ENCODE results near the gene SPNS1. TPM values are rescaled to one million over a fixed set of nuclear protein-coding genes. Genes with fewer than 3 reads are reported as not detected.

The SPNS1 gene
- total and polyA plus RNA-seq, 3 experiments from 2014 or later, result 33.2 to 40.9 (median 36.5) TPM

GRCh38 chr16:28984091-28984490 lies 9.5 kb downstream of the SPNS1 start:
- H3K4me3 ChIP-seq (ENCODE audit: low read length), result peak overlapping the region; percentile 75
- H3K36me3 Mint-ChIP-seq, result peaks cover 16 to 78% (median 19%) of the 10 kb centered on the region in 3 donors
- CTCF ChIA-PET, result interaction anchor here (6.3 kb wide), 1 partner anchor 10 kb away, joined by 41 read pairs; the partner anchor contains the start of gene SPNS1
- peaks cover 32 to 57% (median 37%) of the 10 kb centered on the region in 3 donors for H3K4me1 Mint-ChIP-seq
- peak overlapping the region; percentile 54 for H3K27ac ChIP-seq (ENCODE audit: low read depth, low read length)
- H3K9me3 ChIP-seq (ENCODE audit: low read length), result peaks cover 7% of the 10 kb centered on the region
- peaks cover 30% of the 10 kb centered on the region for H3K36me3 ChIP-seq (ENCODE audit: insufficient read depth, low read length)
- H3K27ac Mint-ChIP-seq, result peak overlapping the region; percentile 77 to 98 (median 93)
- POLR2A ChIA-PET, result interaction anchor here (0.7 to 4.1 kb wide), 4 partner anchors 10 to 161 kb away, joined by 3 to 20 read pairs (median 4); partner anchors contain the start of genes ATXN2L and SPNS1
- H3K9me3 Mint-ChIP-seq, result peaks cover 0 to 7% (median 1%) of the 10 kb centered on the region in 5 donors
- H3K4me1 ChIP-seq (ENCODE audit: insufficient read depth, low read length), result peaks cover 36% of the 10 kb centered on the region
- H3K27me3 ChIP-seq (ENCODE audit: insufficient read depth, low read length, poor library complexity, severe bottlenecking), result no peaks in the 10 kb centered on the region
- H3K4me3 Mint-ChIP-seq, result peak overlapping the region; percentile 65 to 99 (median 97)
- H3K27me3 Mint-ChIP-seq, result no peaks in the 10 kb centered on the region
- no peak for DNase-seq

- peak within 1 kb of the TSS; percentile 91 to 99 (median 96) for H3K27ac Mint-ChIP-seq
- Histone ChIP-seq H3K4me1 (ENCODE audit: insufficient read depth, low read length) (peaks cover 42% of the 10 kb centered on the region), H3K27me3 (ENCODE audit: insufficient read depth, low read length, poor library complexity, severe bottlenecking) (no peaks in the 10 kb centered on the region), H3K9me3 (ENCODE audit: low read length) (peaks cover 7% of the 10 kb centered on the region), H3K36me3 (ENCODE audit: insufficient read depth, low read length) (peaks cover 34% of the 10 kb centered on the region), H3K27ac (ENCODE audit: low read depth, low read length) (peak within 1 kb of the TSS; percentile 72), H3K4me3 (ENCODE audit: low read length) (peak within 1 kb of the TSS; percentile 88)
- H3K27me3 Mint-ChIP-seq, result no peaks in the 10 kb centered on the region
- peak within 1 kb of the TSS; percentile 94 to 99 (median 99) for H3K4me3 Mint-ChIP-seq
- ChIA-PET POLR2A (interaction anchor here (0.5 to 4.1 kb wide), 6 partner anchors 10 to 162 kb away, joined by 3 to 20 read pairs (median 4); partner anchors contain the start of genes ATXN2L, SH2B1 and SPNS1), CTCF (interaction anchor here (1.6 to 6.3 kb wide), 3 partner anchors 10 to 23 kb away, joined by 3 to 41 read pairs (median 5); partner anchors contain the start of gene SPNS1)
- peaks cover 0 to 7% (median 1%) of the 10 kb centered on the region in 5 donors for H3K9me3 Mint-ChIP-seq
- peaks cover 35 to 62% (median 43%) of the 10 kb centered on the region in 3 donors for H3K4me1 Mint-ChIP-seq
- peak; percentile 69 to 87 (median 78) for DNase-seq
- H3K36me3 Mint-ChIP-seq, result peaks cover 16 to 81% (median 19%) of the 10 kb centered on the region in 3 donors
Observed at GRCh38 chr16:28984619-28985135, 10.1 kb downstream of the SPNS1 start, which contains the start of gene LAT. LAT (plus strand) TSS chr16:28985052; CDS start chr16:28985418, 366 bp downstream.

- Mint-ChIP-seq H3K36me3 (peaks cover 16 to 86% (median 24%) of the 10 kb centered on the region in 3 donors), H3K27ac (peak overlapping the region; percentile 91 to 99 (median 96)), H3K4me3 (peak overlapping the region; percentile 94 to 99 (median 99)), H3K27me3 (no peaks in the 10 kb centered on the region), H3K4me1 (peaks cover 40 to 70% (median 50%) of the 10 kb centered on the region in 3 donors), H3K9me3 (peaks cover 0 to 7% (median 1%) of the 10 kb centered on the region in 5 donors)
- peaks cover 34% of the 10 kb centered on the region for H3K36me3 ChIP-seq (ENCODE audit: insufficient read depth, low read length)
- peak overlapping the region; percentile 88 for H3K4me3 ChIP-seq (ENCODE audit: low read length)
- peaks cover 50% of the 10 kb centered on the region for H3K4me1 ChIP-seq (ENCODE audit: insufficient read depth, low read length)
- no peak for DNase-seq
- ChIA-PET CTCF (interaction anchor here (1.6 to 6.3 kb wide), 4 partner anchors 8 to 22 kb away, joined by 3 to 41 read pairs (median 15); partner anchors contain the start of gene SPNS1), POLR2A (interaction anchor here (0.5 to 4.1 kb wide), 5 partner anchors 9 to 122 kb away, joined by 3 to 20 read pairs (median 5); partner anchors contain the start of genes SH2B1 and SPNS1)
- H3K9me3 ChIP-seq (ENCODE audit: low read length), result peaks cover 7% of the 10 kb centered on the region
- H3K27me3 ChIP-seq (ENCODE audit: insufficient read depth, low read length, poor library complexity, severe bottlenecking), result no peaks in the 10 kb centered on the region
- peak overlapping the region; percentile 72 for H3K27ac ChIP-seq (ENCODE audit: low read depth, low read length)
Observed at GRCh38 chr16:28985211-28986041, 10.8 kb downstream of the SPNS1 start.

- Mint-ChIP-seq H3K36me3 (peaks cover 16 to 86% (median 26%) of the 10 kb centered on the region in 3 donors), H3K27me3 (no peaks in the 10 kb centered on the region), H3K4me3 (peak overlapping the region; percentile 94 to 99 (median 99)), H3K4me1 (peaks cover 46 to 76% (median 56%) of the 10 kb centered on the region in 3 donors), H3K9me3 (peaks cover 0 to 7% (median 1%) of the 10 kb centered on the region in 5 donors), H3K27ac (peak overlapping the region; percentile 91 to 99 (median 96))
- H3K4me3 ChIP-seq (ENCODE audit: low read length), result peak overlapping the region; percentile 88
- peaks cover 56% of the 10 kb centered on the region for H3K4me1 ChIP-seq (ENCODE audit: insufficient read depth, low read length)
- ChIA-PET POLR2A (interaction anchor here (0.8 to 4.1 kb wide), 5 partner anchors 8 to 35 kb away, joined by 3 to 20 read pairs (median 4); partner anchors contain the start of gene SPNS1), CTCF (interaction anchor here (1.6 to 6.3 kb wide), 4 partner anchors 8 to 22 kb away, joined by 3 to 41 read pairs (median 15); partner anchors contain the start of gene SPNS1)
- DNase-seq, result no peak
- peaks cover 32% of the 10 kb centered on the region for H3K36me3 ChIP-seq (ENCODE audit: insufficient read depth, low read length)
- peak overlapping the region; percentile 72 for H3K27ac ChIP-seq (ENCODE audit: low read depth, low read length)
- no peaks in the 10 kb centered on the region for H3K27me3 ChIP-seq (ENCODE audit: insufficient read depth, low read length, poor library complexity, severe bottlenecking)
- peaks cover 7% of the 10 kb centered on the region for H3K9me3 ChIP-seq (ENCODE audit: low read length)
Observed at GRCh38 chr16:28986046-28986445, 11.5 kb downstream of the SPNS1 start.

- Mint-ChIP-seq H3K9me3 (peaks cover 0 to 7% (median 1%) of the 10 kb centered on the region in 5 donors), H3K27me3 (no peaks in the 10 kb centered on the region), H3K4me3 (peak overlapping the region; percentile 94 to 99 (median 99)), H3K36me3 (peaks cover 16 to 85% (median 26%) of the 10 kb centered on the region in 3 donors), H3K27ac (peak overlapping the region; percentile 91 to 99 (median 96)), H3K4me1 (peaks cover 46 to 79% (median 56%) of the 10 kb centered on the region in 3 donors)
- peak overlapping the region; percentile 72 for H3K27ac ChIP-seq (ENCODE audit: low read depth, low read length)
- peak overlapping the region; percentile 88 for H3K4me3 ChIP-seq (ENCODE audit: low read length)
- H3K27me3 ChIP-seq (ENCODE audit: insufficient read depth, low read length, poor library complexity, severe bottlenecking), result no peaks in the 10 kb centered on the region
- DNase-seq, result no peak
- ChIA-PET POLR2A (interaction anchor here (0.8 to 4.1 kb wide), 6 partner anchors 10 to 35 kb away, joined by 3 to 20 read pairs (median 6); partner anchors contain the start of gene SPNS1), CTCF (interaction anchor here (1.3 to 6.3 kb wide), 5 partner anchors 9 to 89 kb away, joined by 4 to 41 read pairs (median 8); partner anchors contain the start of gene SPNS1)
- H3K9me3 ChIP-seq (ENCODE audit: low read length), result peaks cover 7% of the 10 kb centered on the region
- peaks cover 28% of the 10 kb centered on the region for H3K36me3 ChIP-seq (ENCODE audit: insufficient read depth, low read length)
- H3K4me1 ChIP-seq (ENCODE audit: insufficient read depth, low read length), result peaks cover 56% of the 10 kb centered on the region
Observed at GRCh38 chr16:28986492-28986891, 11.9 kb downstream of the SPNS1 start.

- POLR2A ChIA-PET, result interaction anchor here (0.8 to 4.1 kb wide), 9 partner anchors 9 to 34 kb away, joined by 3 to 20 read pairs (median 6); partner anchors contain the start of gene SPNS1
- Mint-ChIP-seq H3K36me3 (peaks cover 16 to 83% (median 26%) of the 10 kb centered on the region in 3 donors), H3K4me3 (peak overlapping the region; percentile 94 to 99 (median 99)), H3K4me1 (peaks cover 49 to 81% (median 58%) of the 10 kb centered on the region in 3 donors), H3K27ac (peak overlapping the region; percentile 90 to 99 (median 96)), H3K27me3 (no peaks in the 10 kb centered on the region), H3K9me3 (peaks cover 0 to 7% (median 1%) of the 10 kb centered on the region in 5 donors)
- peaks cover 56% of the 10 kb centered on the region for H3K4me1 ChIP-seq (ENCODE audit: insufficient read depth, low read length)
- peak overlapping the region; percentile 88 for H3K4me3 ChIP-seq (ENCODE audit: low read length)
- no peaks in the 10 kb centered on the region for H3K27me3 ChIP-seq (ENCODE audit: insufficient read depth, low read length, poor library complexity, severe bottlenecking)
- peaks cover 7% of the 10 kb centered on the region for H3K9me3 ChIP-seq (ENCODE audit: low read length)
- CTCF ChIA-PET, result interaction anchor here (0.7 to 6.3 kb wide), 5 partner anchors 10 to 88 kb away, joined by 3 to 41 read pairs (median 8); partner anchors contain the start of gene SPNS1
- H3K27ac ChIP-seq (ENCODE audit: low read depth, low read length), result peak overlapping the region; percentile 30
- peaks cover 26% of the 10 kb centered on the region for H3K36me3 ChIP-seq (ENCODE audit: insufficient read depth, low read length)
- DNase-seq, result no peak
Observed at GRCh38 chr16:28987170-28987853, 12.7 kb downstream of the SPNS1 start.

Data from CD8-positive, alpha-beta memory T cell (primary cell).